Nephron progenitor cell (in vitro differentiated cells): ENCODE results near the gene RPL34.

Source experiments
- DNase-seq: peaks from one replicate; pipeline ENCODE4 v3.0.0; 2021
- H3K27ac Mint-ChIP-seq: 2 replicates; pipeline ENCODE4 v1.8.0; 2021; ENCODE audit warnings: mild to moderate bottlenecking, moderate library complexity, mixed read lengths
- H3K27me3 Mint-ChIP-seq: 2 replicates; pipeline ENCODE4 v1.8.0; 2021; ENCODE audit warnings: mild to moderate bottlenecking, low read depth, mixed read lengths; ENCODE audit not compliant: poor library complexity
- H3K36me3 Mint-ChIP-seq: 2 replicates; pipeline ENCODE4 v1.8.0; 2021; ENCODE audit warnings: low read depth, mixed read lengths
- H3K4me1 Mint-ChIP-seq: 2 replicates; pipeline ENCODE4 v1.8.0; 2021; ENCODE audit warnings: mixed read lengths
- H3K4me3 Mint-ChIP-seq: 2 replicates; pipeline ENCODE4 v1.8.0; 2021; ENCODE audit warnings: mild to moderate bottlenecking, moderate library complexity, mixed read lengths
- H3K9me3 Mint-ChIP-seq: 2 replicates; pipeline ENCODE4 v1.8.0; 2021; ENCODE audit warnings: mild to moderate bottlenecking, moderate library complexity, mixed read lengths
- TF ChIP-seq, protein P1 (sequence below): fragments of 200-600 bp; sonication (generic); IDR thresholded peaks from 2 replicates; pipeline ENCODE4 v1.5.0; 2021; ENCODE audit warnings: antibody characterized with exemption

RPL34 gene

DNA sequence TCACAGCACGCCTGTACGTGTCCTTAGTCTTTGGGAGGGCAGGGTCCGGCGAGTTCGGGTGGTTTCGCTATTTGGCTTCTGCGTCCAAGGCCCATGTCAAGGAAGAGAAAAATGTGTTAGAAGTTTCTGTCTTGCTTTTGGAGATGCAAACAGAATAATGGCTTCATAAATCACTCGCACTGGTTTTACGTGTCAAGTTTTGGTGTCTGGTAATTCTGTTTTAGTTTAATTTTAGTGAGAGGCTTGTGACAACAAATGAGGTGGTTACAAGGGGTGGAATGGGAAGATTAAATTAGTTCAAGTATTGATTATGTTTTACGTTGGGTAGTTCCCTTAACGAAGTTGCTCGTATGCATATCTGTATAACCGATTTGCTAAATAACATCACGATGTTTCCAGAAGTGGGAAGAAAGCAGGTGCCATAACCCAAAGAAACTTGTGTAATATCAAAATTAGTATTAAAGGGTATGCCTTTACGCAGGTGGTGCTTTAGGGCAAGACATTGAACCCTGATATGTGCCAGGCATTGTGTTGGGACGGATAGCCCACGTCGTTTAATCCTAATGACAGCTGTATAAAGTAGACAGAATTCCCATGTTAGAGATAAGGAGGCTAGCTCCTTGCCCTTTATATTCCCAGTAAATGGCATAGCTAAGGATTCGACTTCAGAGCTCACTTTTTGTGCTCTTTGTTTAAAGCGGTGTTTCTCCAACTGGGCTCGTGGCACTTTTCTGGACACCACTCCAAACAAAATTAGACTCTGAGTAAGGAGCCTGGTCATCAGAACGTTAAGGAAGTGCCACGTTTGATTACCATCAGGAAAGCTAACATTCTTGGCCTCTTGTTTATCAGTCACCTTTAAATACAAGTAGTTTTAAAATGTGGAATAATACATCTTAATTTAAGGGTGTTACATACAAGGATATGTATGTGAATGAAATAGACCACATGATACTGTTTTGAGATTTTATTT is 843 bp downstream of the RPL34 start:
- TF ChIP-seq, protein P1, sequence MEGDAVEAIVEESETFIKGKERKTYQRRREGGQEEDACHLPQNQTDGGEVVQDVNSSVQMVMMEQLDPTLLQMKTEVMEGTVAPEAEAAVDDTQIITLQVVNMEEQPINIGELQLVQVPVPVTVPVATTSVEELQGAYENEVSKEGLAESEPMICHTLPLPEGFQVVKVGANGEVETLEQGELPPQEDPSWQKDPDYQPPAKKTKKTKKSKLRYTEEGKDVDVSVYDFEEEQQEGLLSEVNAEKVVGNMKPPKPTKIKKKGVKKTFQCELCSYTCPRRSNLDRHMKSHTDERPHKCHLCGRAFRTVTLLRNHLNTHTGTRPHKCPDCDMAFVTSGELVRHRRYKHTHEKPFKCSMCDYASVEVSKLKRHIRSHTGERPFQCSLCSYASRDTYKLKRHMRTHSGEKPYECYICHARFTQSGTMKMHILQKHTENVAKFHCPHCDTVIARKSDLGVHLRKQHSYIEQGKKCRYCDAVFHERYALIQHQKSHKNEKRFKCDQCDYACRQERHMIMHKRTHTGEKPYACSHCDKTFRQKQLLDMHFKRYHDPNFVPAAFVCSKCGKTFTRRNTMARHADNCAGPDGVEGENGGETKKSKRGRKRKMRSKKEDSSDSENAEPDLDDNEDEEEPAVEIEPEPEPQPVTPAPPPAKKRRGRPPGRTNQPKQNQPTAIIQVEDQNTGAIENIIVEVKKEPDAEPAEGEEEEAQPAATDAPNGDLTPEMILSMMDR, result no peak
- DNase-seq, result no peak
- Mint-ChIP-seq H3K36me3 (peaks cover 47% of the 10 kb centered on the region), H3K4me1 (peaks cover 54% of the 10 kb centered on the region), H3K9me3 (peaks cover 9% of the 10 kb centered on the region), H3K27me3 (no peaks in the 10 kb centered on the region), H3K27ac (peak overlapping the region; percentile 100), H3K4me3 (peak overlapping the region; percentile 95)

DNA sequence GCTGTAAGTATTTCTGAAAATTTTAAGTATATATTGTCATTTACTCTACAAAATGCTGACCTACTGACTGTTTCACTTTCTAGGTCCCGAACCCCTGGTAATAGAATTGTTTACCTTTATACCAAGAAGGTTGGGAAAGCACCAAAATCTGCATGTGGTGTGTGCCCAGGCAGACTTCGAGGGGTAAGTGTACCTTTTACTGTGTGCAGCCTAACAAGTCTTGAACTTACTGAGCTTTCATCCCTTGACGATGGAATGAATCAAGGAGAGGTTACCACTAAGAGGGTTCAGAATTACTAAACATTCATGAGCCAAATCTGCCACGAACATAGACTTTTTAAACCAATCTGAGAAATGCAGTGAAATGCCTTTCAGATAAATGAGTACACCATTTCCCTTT is 1.6 kb downstream of the RPL34 start:
- TF ChIP-seq, protein P1, result no peak
- Mint-ChIP-seq H3K9me3 (peaks cover under 1% of the 10 kb centered on the region), H3K4me1 (peaks cover 54% of the 10 kb centered on the region), H3K27ac (no peak overlapping the region), H3K4me3 (peak overlapping the region; percentile 95), H3K36me3 (peaks cover 52% of the 10 kb centered on the region), H3K27me3 (no peaks in the 10 kb centered on the region)
- DNase-seq, result no peak

DNA sequence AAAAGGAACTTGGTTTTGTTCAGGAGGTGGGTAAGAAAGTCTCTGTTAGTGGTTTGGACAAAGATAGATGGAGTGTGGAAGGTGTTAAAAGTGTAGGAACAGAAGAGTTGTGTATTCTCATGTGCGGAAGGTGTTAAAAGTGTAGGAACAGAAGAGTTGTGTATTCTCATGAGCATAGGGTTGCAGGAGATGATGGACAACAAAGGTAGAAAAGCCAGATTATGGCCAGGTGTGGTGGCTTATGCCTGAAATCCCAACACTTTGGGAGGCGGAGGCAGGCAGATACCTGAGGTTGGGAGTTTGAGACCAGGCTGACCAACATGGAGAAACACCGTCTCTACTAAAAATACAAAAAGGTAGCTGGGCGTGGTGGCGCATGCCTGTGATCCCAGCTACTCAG is 2.5 kb downstream of the RPL34 start:
- DNase-seq, result no peak
- Mint-ChIP-seq H3K4me3 (peak overlapping the region; percentile 95), H3K4me1 (peaks cover 54% of the 10 kb centered on the region), H3K27ac (peak overlapping the region; percentile 61), H3K9me3 (no peaks in the 10 kb centered on the region), H3K27me3 (no peaks in the 10 kb centered on the region), H3K36me3 (peaks cover 57% of the 10 kb centered on the region)
- TF ChIP-seq, protein P1, result no peak

DNA sequence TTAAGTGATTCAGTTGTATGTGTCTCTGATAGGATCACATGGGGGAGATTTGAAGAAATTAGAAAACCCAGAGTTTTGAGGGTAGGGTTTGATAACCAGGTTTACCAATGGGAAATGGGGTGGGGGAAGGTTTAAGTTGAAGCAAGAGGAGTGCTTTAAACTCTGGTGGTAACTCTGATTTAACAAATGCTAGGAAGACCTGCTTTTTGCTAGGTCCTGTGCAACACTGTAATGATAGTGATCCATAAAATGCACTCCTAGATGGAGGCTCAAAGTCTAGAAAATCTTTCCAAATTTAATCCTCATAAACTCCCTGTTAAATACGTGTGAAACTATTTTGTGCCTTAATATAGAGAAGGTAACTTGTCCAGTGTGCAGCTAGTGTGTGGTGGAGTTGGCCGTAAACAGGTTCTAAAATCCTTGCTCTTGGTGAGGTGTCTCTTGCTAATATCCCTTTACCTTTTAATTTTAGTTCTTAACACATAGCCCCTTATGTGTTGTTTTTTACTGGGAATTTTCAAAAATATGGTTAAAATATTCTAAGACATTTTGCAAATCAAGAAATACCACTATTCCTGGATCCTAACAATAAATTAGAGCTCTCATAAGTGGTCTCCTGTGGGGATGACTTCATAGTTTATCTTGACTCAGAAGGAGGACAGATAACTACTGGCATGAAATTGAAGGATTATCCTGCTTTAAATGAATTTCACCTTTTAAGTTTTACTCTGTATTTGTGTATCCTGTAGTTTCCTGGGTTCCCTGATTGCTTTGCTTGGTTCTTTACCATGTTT is 4.1 kb downstream of the RPL34 start:
- Mint-ChIP-seq H3K27ac (peak overlapping the region; percentile 78), H3K27me3 (no peaks in the 10 kb centered on the region), H3K4me1 (peaks cover 47% of the 10 kb centered on the region), H3K4me3 (peak overlapping the region; percentile 95), H3K36me3 (peaks cover 66% of the 10 kb centered on the region), H3K9me3 (no peaks in the 10 kb centered on the region)
- no peak for DNase-seq
- TF ChIP-seq, protein P1, result no peak

DNA sequence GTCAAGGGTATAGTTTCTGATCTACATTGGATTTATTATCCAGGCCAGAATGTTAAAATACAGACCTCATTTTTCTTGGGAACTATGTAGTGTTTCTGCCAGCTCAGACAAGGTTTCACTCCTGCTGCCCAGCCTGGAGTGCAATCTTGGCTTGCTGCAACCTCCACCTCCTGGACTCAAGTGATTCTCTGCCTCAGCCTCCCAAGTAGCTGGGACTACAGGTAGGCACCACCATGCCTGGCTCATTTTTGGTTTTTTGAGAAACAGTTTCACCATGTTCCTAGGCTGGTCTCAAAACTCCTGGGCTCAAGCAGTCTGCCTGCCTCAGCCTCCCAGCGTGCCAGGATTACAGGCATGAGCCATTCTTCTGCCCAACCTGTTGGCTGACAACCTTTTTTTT is 5.7 kb downstream of the RPL34 start:
- H3K9me3 Mint-ChIP-seq, result no peaks in the 10 kb centered on the region
- H3K4me1 Mint-ChIP-seq, result peaks cover 32% of the 10 kb centered on the region
- peaks cover 77% of the 10 kb centered on the region for H3K36me3 Mint-ChIP-seq
- TF ChIP-seq, protein P1, result no peak
- H3K27me3 Mint-ChIP-seq, result no peaks in the 10 kb centered on the region
- H3K27ac Mint-ChIP-seq, result no peak overlapping the region
- H3K4me3 Mint-ChIP-seq, result no peak overlapping the region
- DNase-seq, result no peak
